Measurements from ENCODE around the gene CYB561A3.

CYB561A3 gene

GRCh38 chr11:61343792-61344745 lies 17.6 kb downstream of the CYB561A3 start:
- no peak for TF ChIP-seq CTCF (IDR thresholded peaks at IDR 0.05; ENCODE audit: extremely low read depth, missing control alignments)
- no peak for DNase-seq (ENCODE audit: low spot score)

GRCh38 chr11:61342207-61342803 lies 19.4 kb downstream of the CYB561A3 start:
- no peak for TF ChIP-seq CTCF (IDR thresholded peaks at IDR 0.05; ENCODE audit: extremely low read depth, missing control alignments)
- DNase-seq (ENCODE audit: low spot score): no peak

GRCh38 chr11:61341706-61342105 lies 20.0 kb downstream of the CYB561A3 start:
- TF ChIP-seq CTCF (IDR thresholded peaks at IDR 0.05; ENCODE audit: extremely low read depth, missing control alignments): no peak
- DNase-seq (ENCODE audit: low spot score): no peak

GRCh38 chr11:61340979-61341378 lies 20.7 kb downstream of the CYB561A3 start:
- no peak for TF ChIP-seq CTCF (IDR thresholded peaks at IDR 0.05; ENCODE audit: extremely low read depth, missing control alignments)

GRCh38 chr11:61339490-61339878 lies 22.2 kb downstream of the CYB561A3 start:
- TF ChIP-seq CTCF (IDR thresholded peaks at IDR 0.05; ENCODE audit: extremely low read depth, missing control alignments): no peak
- DNase-seq (ENCODE audit: low spot score): no peak

More at GRCh38 chr11:61340979-61341378, 20.7 kb downstream of the CYB561A3 start:
- no peak for DNase-seq (ENCODE audit: low spot score)

GRCh38 chr11:61338783-61339489 lies 22.7 kb downstream of the CYB561A3 start:
- TF ChIP-seq CTCF (IDR thresholded peaks at IDR 0.05; ENCODE audit: extremely low read depth, missing control alignments): no peak
- no peak for DNase-seq (ENCODE audit: low spot score)

Data from GM20000 (cell line).